Panc1 (cell line): ENCODE data around the gene MCM5. TPM values are rescaled to one million over a fixed set of nuclear protein-coding genes. Genes with fewer than 3 reads are reported as not detected.
A peak's percentile ranks its signal among the peaks of the same experiment; 100 is the strongest.

Experiments used
- ATAC-seq: fragments of 200-7000 bp; cut with Tn5 transposase; 2 replicates; pipeline ENCODE4 v1.9.1; 2020; ENCODE audit warnings: mild to moderate bottlenecking, moderate library complexity
- BruUV-seq: library from RNA; stranded (reverse); fragments of 400-500 nt; replicated peaks from 2 replicates; lab custom pipeline; 2021; lab: Mats Ljungman, UMichigan
- CTCF ChIA-PET: fragments of 300-600 bp; sonication (Branson Sonifier 250); formaldehyde crosslinking; loops from one replicate; lab custom pipeline; 2022; ENCODE audit warnings: antibody characterized with exemption; lab: Charles Lee
- POLR2A ChIA-PET: fragments of 300-600 bp; sonication (Branson Sonifier 250); formaldehyde crosslinking; loops from one replicate; lab custom pipeline; 2022; ENCODE audit warnings: antibody characterized with exemption; lab: Charles Lee
- DNase-seq: peaks from one replicate; pipeline ENCODE4 v3.0.0-alpha.2; 2010; ENCODE audit warnings: low read depth, low spot score
- H3K27ac ChIP-seq: 2 replicates; pipeline ENCODE4 v1.5.1; 2011; ENCODE audit warnings: mild to moderate bottlenecking, low read length, inconsistent platforms
- H3K27me3 ChIP-seq: fragments of 200-500 bp; sonication (Bioruptor generic); 2 replicates; pipeline ENCODE4 v1.6.0; 2014; ENCODE audit warnings: low read length, inconsistent platforms; ENCODE audit not compliant: control insufficient read depth, insufficient read depth
- H3K36me3 ChIP-seq: fragments of 200-500 bp; sonication (Bioruptor generic); 2 replicates; pipeline ENCODE4 v1.5.1; 2014; ENCODE audit warnings: inconsistent platforms, mild to moderate bottlenecking, low read length, moderate library complexity; ENCODE audit not compliant: control insufficient read depth, insufficient read depth
- H3K4me1 ChIP-seq: 2 replicates; pipeline ENCODE4 v1.5.1; 2011; ENCODE audit warnings: inconsistent platforms, mild to moderate bottlenecking, low read length, moderate library complexity; ENCODE audit not compliant: control insufficient read depth, insufficient read depth
- H3K4me3 ChIP-seq, 2 experiments: 2 replicates each; pipeline ENCODE4 v1.5.1; 2011 to 2012; ENCODE audit warnings: low read depth in 2 of 2, low read length in 2 of 2, mild to moderate bottlenecking in 2 of 2, inconsistent platforms in 1 of 2, moderate library complexity in 1 of 2
- H3K9me3 ChIP-seq: fragments of 200-500 bp; sonication (Bioruptor generic); 2 replicates; pipeline ENCODE4 v1.5.1; 2014; ENCODE audit warnings: low read depth, mild to moderate bottlenecking, inconsistent platforms, low read length, moderate library complexity; ENCODE audit not compliant: control insufficient read depth, insufficient read depth
- POLR2AphosphoS5 ChIP-seq: IDR thresholded peaks from 2 replicates; pipeline ENCODE4 v1.6.1; 2012; ENCODE audit warnings: mild to moderate bottlenecking, low read depth, low read length, moderate library complexity
- SIN3A ChIP-seq: IDR thresholded peaks from 2 replicates; pipeline ENCODE4 v1.6.1; 2012; ENCODE audit warnings: low read depth, mild to moderate bottlenecking, low read length, moderate library complexity, borderline replicate concordance; ENCODE audit not compliant: insufficient read depth
- TCF7L2 ChIP-seq: IDR thresholded peaks from 2 replicates; pipeline ENCODE4 v1.6.1; 2011; ENCODE audit warnings: mild to moderate bottlenecking, low read depth, low read length, inconsistent platforms
- in situ Hi-C: cut with HindIII; loops from 2 replicates; pipeline ENCODE4 v1.10.0; 2016; ENCODE audit warnings: low sequenced_read_pairs, low pct_unique_long_range_greater_than_20kb
- intact Hi-C: fragments of 100-400 bp; cut with micrococcal nuclease; formaldehyde crosslinking; loops from one replicate; pipeline ENCODE4 v1.10.0; 2022; ENCODE audit not compliant: unreplicated experiment
- total RNA-seq: library from RNA; stranded (reverse); gene quantifications from one replicate; pipeline ENCODE4 v1.2.1, GENCODE V29; 2021; ENCODE audit not compliant: unreplicated experiment
- TF ChIP-seq, protein P1 (sequence below): fragments of 450-650 bp; IDR thresholded peaks from 2 replicates; pipeline ENCODE4 v1.5.1; 2017; ENCODE audit warnings: mild to moderate bottlenecking
- TF ChIP-seq, protein P2 (sequence below), 2 experiments: IDR thresholded peaks; 2 replicates each; pipeline ENCODE4 v1.6.1; 2011 to 2012; ENCODE audit warnings: low read depth in 2 of 2, control low read depth in 1 of 2, low read length in 1 of 2, mild to moderate bottlenecking in 1 of 2, moderate library complexity in 1 of 2; ENCODE audit not compliant: insufficient read depth in 1 of 2

MCM5 gene
- total RNA-seq, 1 experiment from 2014 or later = 122 TPM

DNA sequence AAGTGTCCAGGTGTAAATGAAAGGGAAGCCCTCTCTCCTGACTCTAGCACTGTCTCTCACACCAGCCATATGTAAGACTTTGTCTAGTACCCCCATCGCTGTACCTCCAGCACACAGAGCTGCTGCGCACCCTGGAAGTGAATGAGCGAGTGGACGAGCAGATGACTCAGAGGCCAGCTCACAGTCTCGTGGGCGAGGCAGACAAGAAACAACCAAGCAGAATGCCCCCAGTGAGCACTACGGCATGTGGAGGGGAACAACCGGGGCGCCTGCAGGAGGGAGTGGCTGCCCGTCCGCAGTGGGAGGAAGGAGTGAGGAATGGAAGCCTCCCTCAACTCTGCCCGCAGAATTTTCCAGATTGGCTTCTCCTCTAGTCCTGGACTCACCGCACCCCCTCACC is 46.4 kb downstream of the MCM5 start:
- H3K4me3 ChIP-seq = no peak overlapping the region
- intact Hi-C loops = no loop called here
- TF ChIP-seq SIN3A = no peak
- TF ChIP-seq, protein P1, sequence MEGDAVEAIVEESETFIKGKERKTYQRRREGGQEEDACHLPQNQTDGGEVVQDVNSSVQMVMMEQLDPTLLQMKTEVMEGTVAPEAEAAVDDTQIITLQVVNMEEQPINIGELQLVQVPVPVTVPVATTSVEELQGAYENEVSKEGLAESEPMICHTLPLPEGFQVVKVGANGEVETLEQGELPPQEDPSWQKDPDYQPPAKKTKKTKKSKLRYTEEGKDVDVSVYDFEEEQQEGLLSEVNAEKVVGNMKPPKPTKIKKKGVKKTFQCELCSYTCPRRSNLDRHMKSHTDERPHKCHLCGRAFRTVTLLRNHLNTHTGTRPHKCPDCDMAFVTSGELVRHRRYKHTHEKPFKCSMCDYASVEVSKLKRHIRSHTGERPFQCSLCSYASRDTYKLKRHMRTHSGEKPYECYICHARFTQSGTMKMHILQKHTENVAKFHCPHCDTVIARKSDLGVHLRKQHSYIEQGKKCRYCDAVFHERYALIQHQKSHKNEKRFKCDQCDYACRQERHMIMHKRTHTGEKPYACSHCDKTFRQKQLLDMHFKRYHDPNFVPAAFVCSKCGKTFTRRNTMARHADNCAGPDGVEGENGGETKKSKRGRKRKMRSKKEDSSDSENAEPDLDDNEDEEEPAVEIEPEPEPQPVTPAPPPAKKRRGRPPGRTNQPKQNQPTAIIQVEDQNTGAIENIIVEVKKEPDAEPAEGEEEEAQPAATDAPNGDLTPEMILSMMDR = no peak
- TF ChIP-seq, protein P2, sequence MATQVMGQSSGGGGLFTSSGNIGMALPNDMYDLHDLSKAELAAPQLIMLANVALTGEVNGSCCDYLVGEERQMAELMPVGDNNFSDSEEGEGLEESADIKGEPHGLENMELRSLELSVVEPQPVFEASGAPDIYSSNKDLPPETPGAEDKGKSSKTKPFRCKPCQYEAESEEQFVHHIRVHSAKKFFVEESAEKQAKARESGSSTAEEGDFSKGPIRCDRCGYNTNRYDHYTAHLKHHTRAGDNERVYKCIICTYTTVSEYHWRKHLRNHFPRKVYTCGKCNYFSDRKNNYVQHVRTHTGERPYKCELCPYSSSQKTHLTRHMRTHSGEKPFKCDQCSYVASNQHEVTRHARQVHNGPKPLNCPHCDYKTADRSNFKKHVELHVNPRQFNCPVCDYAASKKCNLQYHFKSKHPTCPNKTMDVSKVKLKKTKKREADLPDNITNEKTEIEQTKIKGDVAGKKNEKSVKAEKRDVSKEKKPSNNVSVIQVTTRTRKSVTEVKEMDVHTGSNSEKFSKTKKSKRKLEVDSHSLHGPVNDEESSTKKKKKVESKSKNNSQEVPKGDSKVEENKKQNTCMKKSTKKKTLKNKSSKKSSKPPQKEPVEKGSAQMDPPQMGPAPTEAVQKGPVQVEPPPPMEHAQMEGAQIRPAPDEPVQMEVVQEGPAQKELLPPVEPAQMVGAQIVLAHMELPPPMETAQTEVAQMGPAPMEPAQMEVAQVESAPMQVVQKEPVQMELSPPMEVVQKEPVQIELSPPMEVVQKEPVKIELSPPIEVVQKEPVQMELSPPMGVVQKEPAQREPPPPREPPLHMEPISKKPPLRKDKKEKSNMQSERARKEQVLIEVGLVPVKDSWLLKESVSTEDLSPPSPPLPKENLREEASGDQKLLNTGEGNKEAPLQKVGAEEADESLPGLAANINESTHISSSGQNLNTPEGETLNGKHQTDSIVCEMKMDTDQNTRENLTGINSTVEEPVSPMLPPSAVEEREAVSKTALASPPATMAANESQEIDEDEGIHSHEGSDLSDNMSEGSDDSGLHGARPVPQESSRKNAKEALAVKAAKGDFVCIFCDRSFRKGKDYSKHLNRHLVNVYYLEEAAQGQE (IDR thresholded peaks at IDR 0.05; ENCODE audit: insufficient read depth in 1 of 2, low read depth in 2 of 2, low read length in 1 of 2) = no peak
- TF ChIP-seq POLR2AphosphoS5 = no peak
- TF ChIP-seq TCF7L2 = no peak
- H3K9me3 ChIP-seq = no peaks in the 10 kb centered on the region
- ChIA-PET POLR2A (no interaction called here), CTCF (interaction anchor here (0.6 kb wide), 1 partner anchor 17 kb away, joined by 7 read pairs; no protein-coding TSS in a partner anchor)
- in situ Hi-C loops = no loop called here
- H3K27me3 ChIP-seq = no peaks in the 10 kb centered on the region
- BruUV-seq = no TSS peak
- no peaks in the 10 kb centered on the region; the same call in 1 of the 2 replicates for H3K4me1 ChIP-seq
- ATAC-seq = peak; percentile 77
- H3K36me3 ChIP-seq = no peaks in the 10 kb centered on the region
- peak overlapping the region; percentile 18; the same call in 1 of the 2 replicates for H3K27ac ChIP-seq
- no peak for DNase-seq

DNA sequence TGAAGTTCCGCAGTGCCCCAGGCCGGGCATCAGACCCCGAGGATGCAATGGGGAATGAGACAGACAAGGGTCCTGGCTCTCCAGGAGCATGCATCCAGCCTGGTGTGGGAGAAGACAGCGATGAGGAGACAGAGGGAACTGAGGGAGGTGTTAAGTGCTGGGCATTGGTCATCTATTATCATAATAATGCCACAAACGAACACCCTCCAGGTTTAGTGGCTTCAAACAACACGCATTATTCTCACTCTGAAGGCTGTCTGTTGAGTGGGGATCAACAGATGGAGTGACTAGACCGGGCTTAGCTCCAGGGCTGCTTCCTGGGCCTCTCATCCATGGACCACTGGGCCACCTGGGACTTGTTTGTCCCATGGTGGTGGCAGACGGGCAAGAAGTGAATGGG is 48.6 kb downstream of the MCM5 start:
- TF ChIP-seq, protein P2 (IDR thresholded peaks at IDR 0.05; ENCODE audit: insufficient read depth in 1 of 2, low read depth in 2 of 2, low read length in 1 of 2) = no peak
- TF ChIP-seq, protein P1 = no peak
- TF ChIP-seq SIN3A (no peak), POLR2AphosphoS5 (no peak), TCF7L2 (no peak)
- intact Hi-C loops = no loop called here
- in situ Hi-C loops = no loop called here
- ChIA-PET CTCF (no interaction called here), POLR2A (no interaction called here)
- H3K27ac ChIP-seq = no peak overlapping the region
- no peaks in the 10 kb centered on the region for H3K36me3 ChIP-seq
- BruUV-seq = no TSS peak
- H3K4me1 ChIP-seq = no peaks in the 10 kb centered on the region; the same call in 1 of the 2 replicates
- ATAC-seq (no peak), DNase-seq (no peak)
- H3K9me3 ChIP-seq = no peaks in the 10 kb centered on the region
- no peaks in the 10 kb centered on the region for H3K27me3 ChIP-seq
- H3K4me3 ChIP-seq = no peak overlapping the region
